Gastrocnemius medialis (tissue), 4 donors: Measurements from ENCODE around the gene SAMD4B. TPM values are rescaled to one million over a fixed set of nuclear protein-coding genes. Genes with fewer than 3 reads are reported as not detected.
"Not testable (repeated sequence)": the region's sequence is repeated elsewhere in the genome, so short reads cannot be mapped to it uniquely, and the experiment has no call there.

ENCODE experiments used
- ATAC-seq, 2 donors: fragments of 150-250 bp; one replicate each; pipeline ENCODE4 v1.9.1; 2016
- DNase-seq, 2 donors: peaks; one replicate each; pipeline ENCODE4 v3.0.0-alpha.2; 2019
- H3K27ac ChIP-seq, 4 donors: fragments of 200-600 bp; sonication (generic); 1 replicate in 1 of 4; 2 replicates in 3 of 4; pipeline ENCODE4 v1.5.1; 2016 to 2018; ENCODE audit warnings: mild to moderate bottlenecking in 2 of 4, moderate library complexity in 1 of 4
- H3K27me3 ChIP-seq, 3 donors: fragments of 200-600 bp; sonication (generic) in 2 of 3; 1 replicate in 1 of 3; 2 replicates in 2 of 3; pipeline versions ENCODE4 v1.5.1 to v1.6.0; 2016 to 2019; ENCODE audit warnings: mild to moderate bottlenecking in 1 of 3, moderate library complexity in 1 of 3
- H3K36me3 ChIP-seq, 2 donors: fragments of 200-600 bp; sonication (generic) in 1 of 2; one replicate each; pipeline ENCODE4 v1.5.1; 2017 to 2018
- H3K4me1 ChIP-seq, 2 donors: fragments of 200-600 bp; sonication (generic) in 1 of 2; one replicate each; pipeline ENCODE4 v1.5.1; 2016 to 2017; ENCODE audit warnings: mild to moderate bottlenecking in 2 of 2
- H3K4me3 ChIP-seq, 4 donors: fragments of 200-600 bp; sonication (generic) in 3 of 4; 1 replicate in 1 of 4; 2 replicates in 3 of 4; pipeline ENCODE4 v1.5.1; 2016 to 2019; ENCODE audit warnings: mild to moderate bottlenecking in 2 of 4
- H3K9me3 ChIP-seq, 3 donors: fragments of 200-600 bp; sonication (generic) in 2 of 3; 1 replicate in 1 of 3; 2 replicates in 2 of 3; pipeline ENCODE4 v1.5.1; 2016 to 2019
- CTCF ChIP-seq, 5 experiments: fragments of 450-650 bp in 3 of 5; fragments of 200-600 bp in 2 of 5; sonication (generic) in 2 of 5; IDR thresholded peaks in 4 of 5; conservative IDR thresholded peaks in 1 of 5; 1 replicate in 4 of 5; 2 replicates in 1 of 5; pipeline ENCODE4 v1.5.1; 2016 to 2019; ENCODE audit warnings: antibody characterized with exemption in 5 of 5, mild to moderate bottlenecking in 3 of 5, moderate library complexity in 3 of 5
- POLR2A ChIP-seq, 2 donors: fragments of 450-650 bp; IDR thresholded peaks; one replicate each; pipeline ENCODE4 v1.6.1; 2017; ENCODE audit warnings: antibody characterized with exemption in 2 of 2, mild to moderate bottlenecking in 2 of 2, moderate library complexity in 2 of 2
- in situ Hi-C, 4 donors: fragments of 200-750 bp; cut with MboI; loops; one replicate each; pipeline versions ENCODE4 v1.15.0 to v1.8.0; 2017; ENCODE audit warnings: low sequenced_read_pairs in 4 of 4
- intact Hi-C: fragments of 100-400 bp; cut with DNase I; formaldehyde crosslinking; loops from one replicate; pipeline ENCODE4 v1.15.1; 2023; ENCODE audit warnings: low total_unique reads
- total RNA-seq, 4 donors: library from RNA; depleted of rRNA; stranded (reverse); fragments of >200 nt; gene quantifications; one replicate each; pipeline versions ENCODE4 v1.1.0 to v1.2.3, GENCODE V29; 2016

SAMD4B gene
- total RNA-seq, 4 donors from 2014 or later, result 30.9 to 63.7 (median 59.2) TPM

- TF ChIP-seq POLR2A (IDR thresholded peaks at IDR 0.05) (no peak), CTCF (IDR thresholded peaks at IDR 0.05 in 4 of 5, conservative IDR thresholded peaks at IDR 0.05 in 1 of 5) (no peak)
- Histone ChIP-seq H3K27ac (no peak overlapping the region), H3K9me3 (no peaks in the 10 kb centered on the region), H3K27me3 (peaks cover 0 to 4% (median 0%) of the 10 kb centered on the region in 3 donors), H3K4me1 (peaks cover 0 to 3% of the 10 kb centered on the region in 2 donors), H3K4me3 (no peak overlapping the region), H3K36me3 (no peaks in the 10 kb centered on the region)
- no peak for DNase-seq
- intact Hi-C loops, result no loop called here
- in situ Hi-C loops, result loop anchor here in 2 of 4 donors (25.0 kb wide), 1 partner anchor 205 kb away; the partner anchor contains the start of genes EID2 (in 2 of the 2) and EID2B (in 2 of the 2)
- no peak for ATAC-seq
These were observed 9.9 kb upstream of the SAMD4B start for GRCh38 chr19:39332293-39332692.

GRCh38 chr19:39332738-39333137 is 9.5 kb upstream of the SAMD4B start:
- H3K36me3 ChIP-seq, H3K9me3 ChIP-seq, DNase-seq, H3K4me3 ChIP-seq, intact Hi-C loops, H3K27ac ChIP-seq, H3K27me3 ChIP-seq, H3K4me1 ChIP-seq, ATAC-seq: not testable (repeated sequence)
- in situ Hi-C loops, result loop anchor here in 2 of 4 donors (25.0 kb wide), 1 partner anchor 205 kb away; the partner anchor contains the start of genes EID2 (in 2 of the 2) and EID2B (in 2 of the 2)

GRCh38 chr19:39333507-39333906 is 8.7 kb upstream of the SAMD4B start:
- ATAC-seq, result no peak
- TF ChIP-seq POLR2A (IDR thresholded peaks at IDR 0.05), result no peak
- Histone ChIP-seq H3K9me3 (no peaks in the 10 kb centered on the region), H3K4me1 (no peaks in the 10 kb centered on the region), H3K27ac (no peak overlapping the region), H3K27me3 (peaks cover 0 to 4% (median 0%) of the 10 kb centered on the region in 3 donors), H3K36me3 (no peaks in the 10 kb centered on the region), H3K4me3 (no peak overlapping the region)
- DNase-seq, result no peak
- intact Hi-C loops (no loop called here), in situ Hi-C loops (loop anchor here in 2 of 4 donors (25.0 kb wide), 1 partner anchor 204 kb away; the partner anchor contains the start of genes EID2 (in 2 of the 2) and EID2B (in 2 of the 2))

GRCh38 chr19:39334444-39334976 is 7.7 kb upstream of the SAMD4B start:
- no peak overlapping the region for H3K27ac ChIP-seq
- in situ Hi-C loops, result loop anchor here in 2 of 4 donors (25.0 kb wide), 1 partner anchor 203 kb away; the partner anchor contains the start of genes EID2 (in 2 of the 2) and EID2B (in 2 of the 2)
- intact Hi-C loops, result no loop called here

GRCh38 chr19:39335168-39335548 is 7.1 kb upstream of the SAMD4B start:
- H3K36me3 ChIP-seq, result no peaks in the 10 kb centered on the region
- no peaks in the 10 kb centered on the region for H3K9me3 ChIP-seq
- H3K4me1 ChIP-seq, result no peaks in the 10 kb centered on the region
- in situ Hi-C loops, result loop anchor here in 2 of 4 donors (25.0 kb wide), 1 partner anchor 202 kb away; the partner anchor contains the start of genes EID2 (in 2 of the 2) and EID2B (in 2 of the 2)
- TF ChIP-seq POLR2A (IDR thresholded peaks at IDR 0.05) (no peak), CTCF (IDR thresholded peaks at IDR 0.05 in 4 of 5, conservative IDR thresholded peaks at IDR 0.05 in 1 of 5) (no peak)
- H3K4me3 ChIP-seq, result peak overlapping the region; percentile 13 to 49 (median 34)
- peak overlapping the region; percentile 37 to 59 (median 48) for H3K27ac ChIP-seq
- intact Hi-C loops, result no loop called here
- no peak for DNase-seq
- no peaks in the 10 kb centered on the region for H3K27me3 ChIP-seq
- ATAC-seq, result no peak

More at GRCh38 chr19:39334444-39334976, 7.7 kb upstream of the SAMD4B start:
- no peaks in the 10 kb centered on the region for H3K36me3 ChIP-seq
- no peaks in the 10 kb centered on the region for H3K9me3 ChIP-seq
- H3K4me1 ChIP-seq, result no peaks in the 10 kb centered on the region
- H3K27me3 ChIP-seq, result no peaks in the 10 kb centered on the region
- peak overlapping the region in 1 of 4 donors; percentile 49 for H3K4me3 ChIP-seq
- no peak for DNase-seq
- TF ChIP-seq POLR2A (IDR thresholded peaks at IDR 0.05) (no peak), CTCF (IDR thresholded peaks at IDR 0.05 in 4 of 5, conservative IDR thresholded peaks at IDR 0.05 in 1 of 5) (no peak)
- no peak for ATAC-seq
